Neural progenitor cell (in vitro differentiated cells): ENCODE data around the gene KRT74. TPM values are rescaled to one million over a fixed set of nuclear protein-coding genes. Genes with fewer than 3 reads are reported as not detected.

Source experiments
- DNase-seq: peaks from one replicate; pipeline ENCODE4 v3.0.0-alpha.2; 2016; ENCODE audit warnings: low spot score
- H2AFZ ChIP-seq: fragments of 200-600 bp; sonication (generic); replicated peaks from 2 replicates; pipeline ENCODE4 v1.6.1; 2016; ENCODE audit warnings: antibody characterized with exemption
- H3F3A ChIP-seq: fragments of 200-600 bp; sonication (generic); 2 replicates; pipeline ENCODE4 v1.6.1; 2016; ENCODE audit warnings: antibody characterized with exemption, low read depth
- H3K27ac ChIP-seq: fragments of 200-600 bp; sonication (generic); 2 replicates; pipeline ENCODE4 v1.5.1; 2016; ENCODE audit warnings: mild to moderate bottlenecking
- H3K27me3 ChIP-seq: fragments of 200-600 bp; sonication (generic); 2 replicates; pipeline ENCODE4 v1.6.1; 2016; ENCODE audit warnings: mild to moderate bottlenecking, moderate library complexity
- H3K36me3 ChIP-seq: fragments of 200-600 bp; sonication (generic); 2 replicates; pipeline ENCODE4 v1.5.1; 2016
- H3K4me1 ChIP-seq: fragments of 200-600 bp; sonication (generic); 2 replicates; pipeline ENCODE4 v1.6.1; 2016; ENCODE audit warnings: mixed run types
- H3K4me2 ChIP-seq: fragments of 200-600 bp; sonication (generic); 2 replicates; pipeline ENCODE4 v1.6.1; 2016
- H3K4me3 ChIP-seq: fragments of 200-600 bp; sonication (generic); 2 replicates; pipeline ENCODE4 v1.5.1; 2016
- H3K79me2 ChIP-seq: fragments of 200-600 bp; sonication (generic); 2 replicates; pipeline ENCODE4 v1.6.1; 2016; ENCODE audit warnings: low read depth
- H3K9ac ChIP-seq: fragments of 200-600 bp; sonication (generic); 2 replicates; pipeline ENCODE4 v1.6.1; 2016
- H3K9me3 ChIP-seq: fragments of 200-600 bp; sonication (generic); 2 replicates; pipeline ENCODE4 v1.5.1; 2016; ENCODE audit warnings: low read depth
- H4K20me1 ChIP-seq: fragments of 200-600 bp; sonication (generic); 2 replicates; pipeline ENCODE4 v1.6.1; 2016; ENCODE audit warnings: low read depth
- H3K27ac Mint-ChIP-seq: 3 replicates; pipeline ENCODE4 v1.8.0; 2021; ENCODE audit warnings: mixed read lengths
- H3K27me3 Mint-ChIP-seq: 2 replicates; pipeline ENCODE4 v1.8.0; 2022; ENCODE audit warnings: low read depth, mild to moderate bottlenecking, inconsistent platforms, moderate library complexity, mixed read lengths; ENCODE audit not compliant: insufficient read depth
- H3K36me3 Mint-ChIP-seq: 3 replicates; pipeline ENCODE4 v1.8.0; 2021; ENCODE audit warnings: mixed read lengths
- H3K4me1 Mint-ChIP-seq: 3 replicates; pipeline ENCODE4 v1.8.0; 2021; ENCODE audit warnings: mixed read lengths
- H3K4me3 Mint-ChIP-seq: 3 replicates; pipeline ENCODE4 v1.8.0; 2021; ENCODE audit warnings: mild to moderate bottlenecking, moderate library complexity, mixed read lengths
- H3K9me3 Mint-ChIP-seq: 3 replicates; pipeline ENCODE4 v1.8.0; 2020; ENCODE audit warnings: mixed read lengths
- CTCF ChIP-seq: fragments of 200-600 bp; sonication (generic); IDR thresholded peaks from 2 replicates; pipeline ENCODE4 v1.5.1; 2017; ENCODE audit warnings: antibody characterized with exemption, mild to moderate bottlenecking
- EZH2 ChIP-seq: fragments of 200-600 bp; sonication (generic); IDR thresholded peaks from 2 replicates; pipeline ENCODE4 v1.6.1; 2017; ENCODE audit warnings: antibody characterized with exemption, mild to moderate bottlenecking, moderate library complexity
- EZH2phosphoT487 ChIP-seq: fragments of 200-600 bp; sonication (generic); IDR thresholded peaks from 2 replicates; pipeline ENCODE4 v1.6.1; 2017; ENCODE audit warnings: antibody characterized with exemption
- total RNA-seq: library from RNA; depleted of rRNA; stranded (reverse); fragments of >200 nt; gene quantifications from 2 replicates; pipeline ENCODE4 v1.2.3, GENCODE V29; 2015; ENCODE audit warnings: low replicate concordance

KRT74 gene
- total RNA-seq, 1 donor from 2014 or later, result not detected

DNA sequence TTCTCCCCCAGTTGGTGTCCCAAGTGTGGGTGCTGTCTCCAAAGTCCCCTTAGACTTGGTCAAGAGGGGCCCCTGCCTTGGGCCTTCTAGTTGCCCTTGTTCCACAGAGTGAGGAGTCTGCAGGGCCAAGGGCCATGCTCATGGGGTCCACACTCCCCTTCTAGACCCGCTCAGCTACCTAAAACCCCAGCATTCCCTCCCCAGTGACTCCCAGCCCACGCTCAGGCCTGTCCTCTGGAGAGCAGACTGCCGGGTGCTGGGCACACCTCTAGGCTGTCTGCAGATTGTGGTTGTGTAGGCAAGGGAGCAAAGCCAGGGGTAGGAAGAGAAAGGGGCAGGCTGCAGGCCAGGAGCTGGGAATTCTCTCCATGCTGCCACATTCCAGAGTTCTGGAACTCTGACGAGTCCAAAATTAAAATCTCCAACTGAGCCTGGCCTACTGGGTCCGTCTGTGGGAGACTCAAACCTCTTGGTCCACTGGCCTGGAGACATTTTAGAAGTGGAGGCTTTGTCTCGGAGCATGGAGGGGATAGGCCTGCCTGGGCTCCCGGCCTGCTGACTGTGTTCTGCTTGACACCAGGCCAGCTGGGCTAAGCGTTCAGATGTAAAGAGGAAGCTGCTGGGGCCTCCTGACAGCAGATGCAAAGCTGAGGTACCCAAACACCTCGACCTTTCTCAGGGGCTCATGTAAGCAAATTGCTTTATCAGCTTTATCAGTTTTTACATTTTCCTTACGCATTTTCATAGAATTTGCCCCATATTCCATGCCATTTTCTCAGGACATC, 39.8 kb downstream of the KRT74 start:
- H3F3A ChIP-seq, result no peaks in the 10 kb centered on the region
- no peaks in the 10 kb centered on the region for H3K79me2 ChIP-seq
- H3K4me2 ChIP-seq, result no peak overlapping the region
- no peak overlapping the region for H2AFZ ChIP-seq
- peaks cover 4% of the 10 kb centered on the region for H3K4me1 Mint-ChIP-seq
- TF ChIP-seq EZH2phosphoT487 (no peak), CTCF (no peak), EZH2 (no peak)
- H4K20me1 ChIP-seq, result no peaks in the 10 kb centered on the region
- H3K4me1 ChIP-seq, result no peaks in the 10 kb centered on the region
- no peaks in the 10 kb centered on the region for H3K36me3 Mint-ChIP-seq
- no peaks in the 10 kb centered on the region for H3K9me3 ChIP-seq
- no peaks in the 10 kb centered on the region for H3K9me3 Mint-ChIP-seq
- H3K27me3 Mint-ChIP-seq, result peaks cover 8% of the 10 kb centered on the region
- no peak for DNase-seq
- no peaks in the 10 kb centered on the region for H3K27me3 ChIP-seq
- H3K36me3 ChIP-seq, result no peaks in the 10 kb centered on the region
- H3K27ac ChIP-seq, result no peak overlapping the region
- no peak overlapping the region for H3K4me3 Mint-ChIP-seq
- H3K4me3 ChIP-seq, result no peak overlapping the region
- no peak overlapping the region for H3K27ac Mint-ChIP-seq
- no peak overlapping the region for H3K9ac ChIP-seq

GRCh38 chr12:52532636-52533035, 41.0 kb downstream of the KRT74 start:
- Mint-ChIP-seq H3K36me3 (no peaks in the 10 kb centered on the region), H3K9me3 (no peaks in the 10 kb centered on the region), H3K4me1 (peaks cover 4% of the 10 kb centered on the region), H3K4me3 (no peak overlapping the region), H3K27ac (no peak overlapping the region), H3K27me3 (peaks cover 8% of the 10 kb centered on the region)
- Histone ChIP-seq H3K4me3 (no peak overlapping the region), H3K9ac (no peak overlapping the region), H3K79me2 (no peaks in the 10 kb centered on the region), H3K27me3 (no peaks in the 10 kb centered on the region), H3K36me3 (no peaks in the 10 kb centered on the region), H3K27ac (no peak overlapping the region), H3F3A (no peaks in the 10 kb centered on the region), H3K9me3 (no peaks in the 10 kb centered on the region), H3K4me1 (no peaks in the 10 kb centered on the region), H4K20me1 (no peaks in the 10 kb centered on the region), H2AFZ (no peak overlapping the region), H3K4me2 (no peak overlapping the region)
- DNase-seq, result no peak
- TF ChIP-seq EZH2phosphoT487, result no peak
- no peak for TF ChIP-seq CTCF
- no peak for TF ChIP-seq EZH2

DNA sequence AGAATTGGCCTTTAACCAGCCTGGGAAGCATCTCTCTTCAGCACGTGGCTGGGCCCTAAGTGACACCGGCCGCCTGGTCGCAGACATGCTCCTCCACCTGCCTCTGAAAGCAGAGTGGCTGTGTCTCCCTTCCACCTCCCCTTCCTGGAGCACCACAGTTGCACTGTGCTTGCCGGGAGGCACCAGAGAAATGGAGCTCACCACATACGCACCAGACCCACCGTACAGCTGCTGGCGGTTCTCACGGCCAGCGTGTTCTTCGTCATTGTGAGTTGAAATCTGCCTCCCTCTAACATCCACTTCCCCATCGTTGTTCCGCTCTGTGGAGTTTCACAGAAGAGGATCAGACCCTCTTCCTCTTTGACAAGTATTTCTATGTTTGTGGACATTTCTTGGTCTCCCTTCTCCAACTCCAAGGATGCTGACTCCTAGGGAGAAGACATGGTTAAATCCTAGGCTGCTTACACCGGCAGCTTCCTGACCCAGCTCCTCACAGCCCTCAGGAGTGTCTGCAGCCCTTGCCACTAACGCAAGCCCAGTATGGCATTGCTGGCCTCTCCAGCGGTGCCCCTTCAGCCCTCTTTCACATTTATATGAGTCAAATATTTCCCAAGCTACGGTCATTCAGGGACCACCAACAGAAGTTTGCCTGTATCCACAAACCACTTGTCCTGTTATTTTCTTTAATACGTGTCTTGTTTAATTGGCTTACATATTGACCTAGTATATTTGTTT, 41.9 kb downstream of the KRT74 start:
- H3K27me3 ChIP-seq, result no peaks in the 10 kb centered on the region
- H3K27ac Mint-ChIP-seq, result no peak overlapping the region
- peaks cover 11% of the 10 kb centered on the region for H3K27me3 Mint-ChIP-seq

More for the DNA sequence above, 41.9 kb downstream of the KRT74 start:
- Histone ChIP-seq H3K27ac (no peak overlapping the region), H4K20me1 (no peaks in the 10 kb centered on the region), H3K9ac (no peak overlapping the region), H3K4me2 (no peak overlapping the region), H2AFZ (no peak overlapping the region), H3K9me3 (no peaks in the 10 kb centered on the region), H3K79me2 (no peaks in the 10 kb centered on the region), H3K4me3 (no peak overlapping the region), H3K36me3 (no peaks in the 10 kb centered on the region), H3F3A (no peaks in the 10 kb centered on the region), H3K4me1 (no peaks in the 10 kb centered on the region)
- DNase-seq, result no peak
- TF ChIP-seq CTCF (no peak), EZH2phosphoT487 (no peak), EZH2 (no peak)
- no peaks in the 10 kb centered on the region for H3K36me3 Mint-ChIP-seq
- no peak overlapping the region for H3K4me3 Mint-ChIP-seq
- peaks cover 4% of the 10 kb centered on the region for H3K4me1 Mint-ChIP-seq
- no peaks in the 10 kb centered on the region for H3K9me3 Mint-ChIP-seq
